Stimulated activated CD4-positive, alpha-beta T cell treated with anti-CD3 and anti-CD28 coated beads, Interleukin-1b, Interleukin-23, amount 100 ng/mL, for 48 hours (primary cell): ENCODE results near the gene ZNF79.
A peak's percentile ranks its signal among the peaks of the same experiment; 100 is the strongest.

ENCODE experiments used
- DNase-seq: peaks from one replicate; pipeline ENCODE4 v3.0.0-alpha.2; 2020

ZNF79 gene

GRCh38 chr9:127430415-127430814 is 6.2 kb downstream of the ZNF79 start:
- DNase-seq: no peak

DNA sequence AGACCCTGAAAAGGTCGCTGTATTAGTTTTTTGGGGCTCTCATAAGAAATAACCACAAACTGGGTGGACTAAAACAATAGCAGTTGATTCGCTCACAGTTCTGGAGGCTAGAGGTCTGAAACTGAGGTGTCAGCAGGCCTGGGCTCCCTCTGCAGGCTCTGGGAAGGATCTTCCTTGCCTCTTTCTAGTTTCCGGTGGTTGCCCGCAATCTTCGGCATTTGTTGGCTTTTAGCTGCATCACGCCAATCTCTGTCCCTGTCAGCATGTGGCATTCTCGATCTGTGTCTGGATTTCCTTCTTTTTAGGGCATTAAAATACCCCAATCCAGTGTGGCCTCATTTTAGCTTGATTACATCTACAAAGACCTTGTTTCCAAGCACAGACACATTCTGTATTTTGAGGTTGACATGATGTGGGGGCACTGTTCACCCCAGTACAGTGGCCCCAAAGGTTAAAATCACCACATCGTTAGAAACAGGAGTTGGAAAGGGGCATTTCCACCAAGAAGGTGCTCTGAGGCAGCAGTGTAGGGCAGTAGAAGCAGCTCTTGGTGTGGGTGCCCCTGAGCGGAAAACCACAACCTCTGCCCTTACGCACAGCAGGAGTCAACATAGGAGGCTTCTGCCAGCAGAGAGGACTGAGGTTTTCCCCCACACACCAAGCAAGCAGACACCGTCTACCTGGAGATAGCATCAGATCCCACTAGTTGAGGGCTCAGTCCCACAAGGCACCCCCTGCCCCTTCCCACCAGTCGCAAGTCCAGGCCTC is 13.5 kb downstream of the ZNF79 start:
- DNase-seq: no peak

- DNase-seq: no peak
Measured at GRCh38 chr9:127438394-127438793, 14.2 kb downstream of the ZNF79 start.

GRCh38 chr9:127444283-127444920 is 20.2 kb downstream of the ZNF79 start:
- DNase-seq: peak; percentile 10

DNA sequence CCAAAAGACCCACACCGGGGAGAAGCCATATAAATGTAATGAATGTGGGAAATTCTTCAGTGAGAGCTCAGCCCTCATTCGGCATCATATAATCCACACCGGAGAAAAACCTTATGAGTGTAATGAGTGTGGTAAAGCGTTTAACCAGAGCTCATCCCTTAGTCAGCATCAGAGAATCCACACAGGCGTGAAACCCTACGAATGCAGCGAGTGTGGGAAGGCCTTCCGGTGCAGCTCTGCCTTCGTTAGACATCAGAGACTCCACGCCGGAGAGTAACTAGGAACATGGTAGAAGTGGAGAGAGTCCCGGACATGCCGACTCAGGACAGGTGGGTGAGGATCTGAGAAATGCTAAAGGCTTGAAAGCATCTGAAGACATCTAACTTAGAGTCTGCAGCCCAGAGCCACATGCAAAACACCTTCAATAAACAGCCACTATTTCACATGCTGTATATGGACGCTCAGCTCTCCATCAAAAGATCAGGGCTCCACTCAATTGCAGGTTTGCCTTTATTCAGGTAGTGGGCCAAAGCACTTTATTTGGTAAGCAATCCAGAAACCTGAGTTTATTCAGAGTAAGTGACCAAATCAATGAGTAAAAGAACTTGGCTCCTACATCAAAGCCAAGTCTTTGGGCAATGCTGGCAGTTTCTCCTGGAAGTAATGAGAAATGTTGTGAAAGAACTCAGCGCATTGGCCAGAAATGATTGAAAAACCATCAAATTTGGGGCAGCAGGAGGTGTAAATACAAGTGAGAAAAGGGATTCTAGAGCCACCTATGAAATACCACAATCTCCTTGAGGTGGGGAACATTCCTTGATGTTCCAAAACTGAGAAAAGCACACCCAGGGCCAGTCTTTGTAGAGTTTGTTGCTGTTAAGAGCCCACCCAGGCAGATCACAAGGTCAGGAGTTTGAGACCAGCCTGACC is 21.0 kb downstream of the ZNF79 start:
- peak; percentile 9 for DNase-seq

GRCh38 chr9:127445851-127446712 is 21.9 kb downstream of the ZNF79 start:
- no peak for DNase-seq

DNA sequence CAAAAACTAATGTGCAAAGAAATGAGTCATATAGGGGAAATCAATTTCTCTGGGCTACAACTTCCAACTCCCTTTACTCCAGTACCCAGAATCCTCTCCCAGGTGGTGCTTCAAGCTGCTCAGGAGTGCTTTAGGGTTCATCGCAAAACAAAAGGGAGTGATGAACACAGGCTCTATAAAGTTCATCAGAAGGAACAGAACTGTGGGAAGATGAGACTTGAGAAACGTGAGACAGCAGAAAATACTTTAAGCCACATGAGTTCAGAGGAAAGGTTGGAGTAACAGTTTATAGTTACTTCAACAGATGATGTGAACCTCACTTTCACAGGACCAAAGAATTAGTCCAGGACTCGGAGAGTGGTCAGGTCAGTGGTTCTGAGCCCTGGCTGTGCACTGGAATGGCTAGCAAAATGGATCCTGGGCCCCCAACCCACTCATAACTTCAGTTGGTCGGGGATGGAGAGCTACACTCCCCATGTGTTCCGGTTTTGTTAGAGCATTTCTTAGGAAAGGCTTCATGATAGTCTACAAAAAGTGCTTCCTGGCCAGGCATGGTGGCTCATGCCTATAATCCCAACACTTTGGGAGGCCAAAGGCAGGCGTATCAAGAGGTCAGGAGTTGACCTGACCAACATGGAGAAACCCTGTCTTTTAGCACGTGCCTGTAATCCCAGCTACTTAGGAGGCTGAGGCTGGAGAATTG is 22.7 kb downstream of the ZNF79 start:
- no peak for DNase-seq

- DNase-seq: no peak
Measured at GRCh38 chr9:127447416-127448111, 23.4 kb downstream of the ZNF79 start.

GRCh38 chr9:127448112-127448805 is 24.1 kb downstream of the ZNF79 start:
- no peak for DNase-seq

DNA sequence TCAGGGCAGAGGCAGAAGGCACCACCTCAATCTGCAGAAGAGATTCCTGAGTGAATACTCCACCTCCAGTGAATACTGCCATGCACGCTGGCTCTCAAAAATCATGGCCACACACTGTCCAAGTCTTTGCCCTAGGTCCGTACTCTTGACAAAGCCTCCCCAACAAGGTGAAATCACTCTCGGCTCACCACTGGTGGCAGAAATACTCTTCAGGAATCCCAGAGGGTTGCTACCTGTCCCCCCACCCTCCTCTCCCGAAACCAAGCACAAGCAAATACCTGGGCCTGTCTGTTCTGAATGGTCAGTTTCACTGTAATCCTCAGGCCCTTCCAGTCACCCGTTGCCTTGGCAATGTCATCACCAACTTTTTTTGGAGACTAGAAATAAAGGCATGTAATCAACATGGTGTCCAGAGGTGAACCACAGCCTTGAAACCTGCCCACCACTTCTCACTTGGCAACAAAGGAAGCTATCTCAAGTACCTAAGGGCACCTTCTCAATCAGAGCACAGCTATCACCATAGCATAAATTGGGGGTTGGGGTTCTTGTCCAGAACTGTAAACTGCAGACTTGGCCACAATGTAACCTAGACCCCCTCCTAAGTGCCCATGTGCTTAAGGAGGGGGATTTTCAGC is 25.3 kb downstream of the ZNF79 start:
- no peak for DNase-seq

- DNase-seq: no peak
Measured at GRCh38 chr9:127450243-127450760, 26.1 kb downstream of the ZNF79 start.

DNA sequence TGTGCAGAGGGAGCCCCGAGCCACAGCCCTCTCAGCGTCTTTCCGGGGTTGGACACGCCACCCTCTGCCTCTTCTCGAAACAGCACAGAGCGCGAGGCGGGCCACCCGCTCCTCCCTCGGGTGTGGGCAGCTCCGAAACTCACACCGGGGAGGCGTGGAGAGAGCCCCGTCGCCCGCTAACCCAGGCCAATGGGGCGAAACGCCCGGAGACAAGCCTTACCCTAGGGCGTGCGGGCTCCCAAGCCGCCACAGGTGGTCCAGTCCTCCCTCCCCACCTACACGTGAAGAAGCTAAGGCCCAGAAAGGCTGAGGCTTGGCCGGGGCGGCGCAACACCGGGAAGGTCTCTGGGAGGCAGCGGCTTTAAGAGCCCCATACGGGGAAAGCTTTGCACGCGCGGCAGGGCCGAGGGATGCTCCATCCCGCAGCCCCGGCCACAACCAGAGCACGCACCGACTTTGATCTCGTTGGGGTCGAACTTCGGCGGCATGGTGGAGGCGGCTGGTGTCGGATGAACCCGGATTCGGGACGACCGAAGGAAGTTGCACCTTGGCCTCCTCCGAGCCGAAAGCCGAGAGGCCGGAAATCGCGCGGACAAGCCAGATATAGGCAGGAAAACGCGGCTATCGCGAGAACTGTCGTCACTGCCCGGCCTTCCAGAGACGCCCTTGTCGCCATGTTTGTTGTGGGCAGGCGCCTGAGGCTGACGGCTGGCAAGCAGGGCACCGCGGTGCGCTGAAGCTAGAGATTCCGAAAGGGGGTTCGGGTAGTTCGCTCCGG is 26.8 kb downstream of the ZNF79 start, which contains the start of the genes LRSAM1 and RPL12:
TSS of gene LRSAM1 (plus strand) at position 681 of the 778 bp plus-strand sequence. CDS start 3,018 bp downstream, outside the sequence.
TSS of gene RPL12 (minus strand) at position 577 of the 778 bp plus-strand sequence. CDS start at position 488, 89 bp downstream.
- DNase-seq: peak; percentile 96

DNA sequence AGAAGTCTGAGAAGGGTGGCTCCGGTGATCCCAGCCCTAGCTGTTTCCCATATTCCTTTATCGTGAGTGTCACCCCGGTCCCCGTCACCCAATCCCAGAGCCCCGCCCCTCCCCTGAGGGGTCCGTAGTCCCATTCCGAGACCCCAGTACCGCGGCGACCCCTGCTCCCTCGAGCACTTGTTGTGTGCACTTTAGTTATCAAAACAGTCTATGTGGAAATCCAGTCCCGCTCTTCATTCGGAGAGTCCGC is 27.4 kb downstream of the ZNF79 start:
- no peak for DNase-seq

GRCh38 chr9:127451858-127452656 is 27.9 kb downstream of the ZNF79 start:
- DNase-seq: peak; percentile 65

DNA sequence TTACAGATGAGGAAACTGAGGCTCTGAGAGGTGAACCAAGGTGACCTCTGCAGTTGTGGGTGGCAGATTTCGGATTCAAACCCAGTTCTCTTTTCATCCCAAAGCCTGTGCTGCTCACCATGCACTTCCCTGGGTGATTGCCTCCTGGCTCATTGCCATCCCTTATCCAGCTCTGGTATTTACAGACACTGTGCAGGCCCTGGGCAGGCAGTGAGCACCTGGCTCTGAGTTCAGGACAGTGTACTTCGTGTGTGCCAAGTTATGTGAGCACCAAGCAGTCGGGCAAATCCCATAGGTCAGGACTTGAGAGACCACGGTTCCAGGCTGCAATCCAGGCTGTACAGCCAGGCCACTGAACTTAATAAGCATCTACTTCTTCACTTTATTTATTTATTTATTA is 28.5 kb downstream of the ZNF79 start:
- no peak for DNase-seq

DNA sequence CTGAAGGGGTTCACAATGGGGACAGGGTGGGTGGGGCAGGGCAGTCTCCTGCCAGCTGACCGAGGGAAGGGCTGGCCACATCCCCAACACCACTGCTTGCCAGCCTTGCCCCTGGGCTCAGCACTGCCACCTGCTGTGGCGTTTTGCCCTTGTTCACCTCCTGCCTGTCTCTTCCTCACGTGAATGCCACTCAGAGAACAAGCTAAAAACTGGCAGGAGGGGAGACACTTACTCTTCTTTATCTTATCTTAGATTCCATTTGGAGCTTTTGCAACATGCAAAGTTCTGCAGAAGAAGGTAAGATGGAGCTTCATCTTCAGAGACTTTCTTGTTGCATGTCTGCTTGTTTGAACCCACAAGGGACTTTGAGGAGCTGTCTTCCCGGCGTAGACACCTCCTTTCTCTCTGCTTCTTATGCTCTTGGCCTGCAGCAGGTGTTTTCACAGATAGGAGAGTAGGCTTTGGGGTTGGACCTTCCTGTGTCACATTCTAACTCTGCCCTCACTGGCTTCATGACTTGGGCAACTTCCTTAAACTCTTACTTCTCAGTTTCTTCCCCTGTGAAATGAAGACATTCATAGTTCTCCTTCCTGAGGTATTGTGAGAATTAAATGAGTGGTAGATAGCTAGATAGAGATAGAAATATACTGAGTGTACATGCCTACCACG is 31.3 kb downstream of the ZNF79 start:
- DNase-seq: peak; percentile 18

GRCh38 chr9:127457191-127457878 is 33.2 kb downstream of the ZNF79 start:
- no peak for DNase-seq
